GM12875 (cell line): ENCODE measurements around the gene AKT1.

Experiments
- H3K4me3 ChIP-seq: one replicate; pipeline ENCODE4 v1.5.1; 2011; ENCODE audit warnings: low read depth, low read length, control low read depth
- CTCF ChIP-seq: IDR thresholded peaks from 2 replicates; pipeline ENCODE4 v1.5.1; 2011; ENCODE audit warnings: low read depth, mild to moderate bottlenecking, control low read depth, inconsistent platforms, low read length, moderate library complexity, borderline replicate concordance; ENCODE audit not compliant: insufficient read depth

AKT1 gene

DNA sequence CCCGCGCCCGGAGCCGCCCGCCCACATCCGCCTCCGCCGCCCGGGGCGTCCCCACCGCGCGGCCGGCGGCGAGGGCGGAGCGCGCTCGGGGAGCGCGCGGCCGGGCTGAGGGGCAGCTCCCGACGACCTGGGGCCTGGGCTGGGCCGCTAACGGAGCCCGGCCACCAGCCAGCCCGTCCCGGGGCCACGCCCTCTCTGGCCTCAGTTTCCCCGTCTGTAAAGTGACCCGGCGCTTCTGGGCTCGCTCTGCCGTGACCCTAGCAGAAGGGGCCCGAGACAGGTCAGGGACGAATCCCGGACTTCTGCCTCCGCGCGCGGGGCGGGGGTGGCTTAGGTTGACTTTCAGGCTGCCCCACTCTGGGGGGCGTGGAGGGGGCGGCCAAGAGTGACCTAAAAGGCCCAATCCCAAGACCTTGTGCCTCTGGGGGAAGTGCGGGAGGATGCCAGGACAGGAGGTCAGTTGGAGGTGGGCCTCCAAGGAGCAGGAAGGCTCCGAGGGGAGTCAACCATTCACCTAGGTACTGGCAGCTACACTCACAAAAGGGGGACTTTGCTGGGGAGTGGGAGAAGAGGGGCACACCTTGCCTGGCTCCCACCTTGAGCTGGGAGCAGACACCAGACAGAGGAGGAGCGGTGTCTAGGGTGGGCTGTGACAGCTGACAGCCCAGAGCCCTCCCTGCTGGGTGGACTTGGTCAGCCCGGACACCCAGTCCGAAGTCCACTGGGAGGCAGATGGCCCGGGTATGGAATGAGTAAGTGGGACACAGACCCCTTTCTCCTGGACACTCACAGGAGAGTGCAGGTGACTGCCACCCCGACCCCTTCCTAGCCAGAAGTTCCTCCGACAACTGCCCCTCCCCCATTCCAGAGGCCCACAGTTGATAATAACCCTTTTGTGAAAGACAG is 486 bp upstream of the AKT1 start:
- H3K4me3 ChIP-seq = peak overlapping the region; percentile 77
- TF ChIP-seq CTCF = no peak

DNA sequence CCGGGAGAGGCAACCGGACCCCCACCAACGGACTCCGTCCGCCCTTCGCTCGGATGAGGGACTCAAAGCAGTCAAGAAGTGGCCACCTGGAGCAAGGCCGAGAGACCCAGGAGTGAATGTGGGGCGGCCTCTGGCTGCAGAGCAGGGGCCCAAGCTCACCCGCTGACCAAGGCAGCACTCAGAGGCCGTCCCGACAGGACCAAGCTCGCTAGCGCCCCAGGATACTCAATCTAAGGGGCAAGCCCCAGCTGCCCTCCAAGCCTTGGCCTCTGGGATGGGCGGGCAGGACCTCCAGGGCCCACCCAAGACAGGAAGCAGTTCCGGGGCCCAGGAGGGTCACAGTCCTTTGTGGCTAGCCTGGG is 936 bp downstream of the AKT1 start:
- peak overlapping the region; percentile 77 for H3K4me3 ChIP-seq
- no peak for TF ChIP-seq CTCF

DNA sequence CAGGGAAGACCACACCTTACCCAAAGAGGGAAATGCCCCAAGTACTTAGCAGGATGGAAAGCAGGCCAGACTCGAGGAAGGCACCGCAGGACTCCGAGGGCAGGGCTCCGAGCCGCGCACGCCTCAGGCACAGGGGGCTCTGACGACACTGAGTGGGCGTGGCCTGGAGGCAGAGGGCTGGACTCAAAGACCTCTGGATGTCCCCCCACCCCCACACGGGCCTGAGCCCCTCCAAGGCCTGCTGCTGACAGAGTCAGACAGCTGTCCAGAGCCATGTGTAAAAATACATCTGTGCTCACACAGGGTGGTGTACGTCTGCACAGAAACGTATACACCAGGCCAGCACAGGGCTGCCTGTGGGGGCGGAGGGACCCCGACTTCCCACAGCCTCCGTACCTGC is 1.4 kb downstream of the AKT1 start:
- H3K4me3 ChIP-seq = peak overlapping the region; percentile 77
- TF ChIP-seq CTCF = no peak

GRCh38 chr14:104793703-104793959 is 1.9 kb downstream of the AKT1 start:
- H3K4me3 ChIP-seq = no peak overlapping the region
- TF ChIP-seq CTCF = no peak

DNA sequence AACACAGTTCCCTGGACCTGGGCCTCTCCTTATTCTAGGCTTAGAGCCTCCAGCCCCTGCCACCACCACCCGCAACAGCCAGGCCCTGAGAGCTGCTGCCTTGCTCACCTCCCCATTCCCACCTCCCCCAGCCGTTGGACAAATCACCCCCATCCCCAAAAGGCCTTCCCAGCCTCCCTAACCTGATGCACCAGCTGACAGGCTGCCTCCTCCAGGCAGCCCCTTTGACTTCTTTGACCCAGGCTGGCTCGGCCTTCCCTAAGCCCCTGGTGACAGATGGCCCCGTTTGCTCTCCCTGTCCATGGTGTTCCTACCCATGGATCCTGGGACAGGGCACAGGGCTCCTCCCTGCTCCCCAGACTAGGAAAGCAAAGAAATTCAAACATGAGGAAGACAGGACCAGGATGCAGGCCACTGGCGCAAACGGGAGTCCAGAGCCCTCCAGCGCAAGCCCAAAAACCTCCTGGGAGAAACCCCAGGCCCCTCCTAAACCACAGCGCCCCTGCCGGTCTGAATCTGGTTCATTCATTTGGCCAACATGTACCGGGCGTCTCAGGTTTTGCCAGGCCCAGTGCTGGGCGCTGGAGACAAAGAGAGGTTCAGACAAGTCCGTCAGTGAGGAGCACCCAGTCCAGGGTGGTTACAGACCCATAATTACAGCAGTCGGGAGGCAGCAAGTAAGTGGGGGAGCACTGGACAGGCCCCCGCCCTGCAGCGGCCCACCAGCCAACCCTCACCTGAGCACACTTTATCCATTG is 2.4 kb downstream of the AKT1 start:
- no peak overlapping the region for H3K4me3 ChIP-seq
- no peak for TF ChIP-seq CTCF

DNA sequence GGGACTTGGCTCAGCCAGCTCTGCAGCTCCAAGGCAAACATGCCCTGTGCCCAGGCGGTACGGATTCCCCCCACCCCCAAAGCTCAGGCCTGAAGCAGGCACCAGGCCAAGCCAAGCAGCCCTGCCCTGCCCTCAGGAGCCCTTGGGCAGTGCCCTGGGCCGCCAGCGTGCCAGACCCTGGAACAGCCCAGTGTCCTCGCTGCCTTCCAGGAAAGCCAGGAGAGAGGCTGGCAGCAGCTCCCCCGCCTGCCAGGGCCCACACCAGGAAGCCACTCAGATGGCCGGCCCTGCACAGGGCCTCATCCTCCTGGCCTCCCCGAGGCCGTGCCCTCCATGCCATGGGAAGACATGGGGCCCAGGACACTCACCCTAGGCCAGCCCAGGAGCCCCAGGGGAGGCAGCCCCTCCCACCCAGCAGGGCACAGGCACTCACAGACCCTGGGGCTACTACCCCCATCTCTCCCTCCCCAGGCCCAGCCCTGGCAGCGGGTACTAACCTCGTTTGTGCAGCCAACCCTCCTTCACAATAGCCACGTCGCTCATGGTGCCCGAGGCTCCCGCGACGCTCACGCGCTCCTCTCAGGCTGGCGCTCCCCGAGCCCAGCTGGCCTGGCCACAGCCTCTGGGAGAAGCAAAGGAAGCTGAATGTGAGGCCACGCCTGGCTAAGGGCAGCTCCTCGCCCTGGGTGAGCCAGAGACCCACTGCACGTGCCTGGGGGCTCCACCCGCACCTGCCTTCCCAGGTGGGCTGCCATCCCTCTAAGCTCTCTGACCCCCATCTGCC is 3.3 kb downstream of the AKT1 start:
- no peak for TF ChIP-seq CTCF
- no peak overlapping the region for H3K4me3 ChIP-seq
